GM19397 (cell line): ENCODE measurements around the gene RIMBP2.
"Not testable (repeated sequence)": the region's sequence is repeated elsewhere in the genome, so short reads cannot be mapped to it uniquely, and the experiment has no call there.

ENCODE experiments used
- ATAC-seq: cut with Tn5 transposase; IDR thresholded peaks from one replicate; pipeline ENCODE4 v1.9.1; 2021; ENCODE audit warnings: mild to moderate bottlenecking, moderate library complexity; ENCODE audit not compliant: unreplicated experiment

Gene RIMBP2

DNA sequence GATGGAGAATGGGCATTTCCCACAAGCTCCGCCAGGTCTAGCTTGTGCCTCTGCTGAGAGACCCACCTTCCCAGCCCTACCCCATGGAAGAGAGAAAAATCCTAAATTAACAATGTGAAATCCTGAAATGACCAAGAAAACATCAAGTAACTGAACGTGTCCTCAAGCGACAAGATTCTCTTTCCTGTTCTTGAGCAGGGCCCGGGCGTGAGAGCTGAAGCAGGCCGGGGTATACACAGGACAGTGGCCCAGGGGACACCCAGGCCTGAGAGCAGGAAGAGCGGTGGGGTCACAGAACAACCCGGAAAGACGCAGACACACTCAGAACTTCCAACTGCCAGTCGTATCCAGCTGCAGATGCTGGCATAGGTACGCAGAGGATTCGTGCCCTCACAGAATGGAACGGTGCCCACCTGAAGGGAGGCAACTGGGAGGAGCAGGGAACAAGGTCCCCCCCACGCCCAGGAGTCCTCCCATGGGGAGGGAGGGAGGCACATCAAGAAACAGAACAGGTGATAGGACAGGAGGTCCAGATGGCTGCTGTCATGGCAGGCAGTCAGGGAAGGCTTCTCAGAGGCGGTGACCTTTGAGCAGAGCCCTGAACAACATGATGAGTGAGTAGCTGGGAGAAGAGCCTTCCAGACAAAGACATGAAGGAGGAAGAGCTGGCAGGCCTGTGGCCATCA, 9.1 kb downstream of the RIMBP2 start:
- no peak for ATAC-seq

DNA sequence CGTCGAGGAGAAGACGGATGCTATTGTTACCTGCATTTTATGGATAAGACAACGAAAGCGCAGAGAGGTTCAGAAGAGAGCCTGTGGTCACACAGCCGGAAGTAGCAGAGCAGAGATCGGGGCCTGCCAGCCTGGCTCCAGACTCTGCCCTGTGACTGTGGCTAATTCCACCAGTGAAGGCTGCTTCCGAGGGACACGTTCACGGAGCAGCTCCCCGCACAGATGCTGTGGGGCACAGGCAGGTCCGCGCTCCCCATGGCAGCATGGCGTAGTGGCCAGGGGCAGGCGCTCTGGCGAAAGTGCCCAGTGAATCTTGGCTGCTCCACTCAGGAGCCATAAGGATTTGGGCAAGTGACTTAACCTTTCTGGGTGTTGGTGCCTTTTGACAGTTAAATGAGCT, 9.8 kb downstream of the RIMBP2 start:
- no peak for ATAC-seq

DNA sequence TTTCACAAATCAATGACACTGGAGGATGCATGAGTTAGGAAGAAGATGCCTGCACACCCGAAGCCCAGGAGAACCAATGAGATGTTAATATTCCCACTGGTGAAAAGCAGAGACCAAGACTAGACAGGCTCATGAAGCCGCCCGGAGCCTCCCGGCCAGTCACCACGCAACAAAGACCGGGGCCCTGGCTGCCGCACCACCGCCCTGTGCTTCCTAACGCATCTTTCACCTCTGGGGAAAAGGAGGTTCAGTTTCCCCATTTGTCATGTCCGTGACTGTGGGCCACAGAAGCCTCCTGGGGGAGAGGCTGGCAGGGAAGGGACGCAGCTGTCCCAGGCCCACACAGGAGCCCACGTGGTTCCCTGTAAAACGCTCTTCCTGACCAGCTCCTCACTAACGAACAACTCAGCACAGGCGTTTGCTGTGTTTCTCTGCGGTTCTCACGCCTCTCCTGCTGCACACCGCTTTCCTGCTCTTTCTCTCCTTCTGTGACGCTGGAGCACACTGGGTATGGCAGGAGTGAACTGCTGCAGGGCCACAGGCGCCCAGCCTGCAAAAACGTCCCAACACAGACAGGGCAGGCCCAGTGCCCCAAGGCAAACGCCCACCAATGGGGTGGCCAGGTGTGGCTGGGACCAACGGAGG, 10.8 kb downstream of the RIMBP2 start:
- no peak for ATAC-seq

DNA sequence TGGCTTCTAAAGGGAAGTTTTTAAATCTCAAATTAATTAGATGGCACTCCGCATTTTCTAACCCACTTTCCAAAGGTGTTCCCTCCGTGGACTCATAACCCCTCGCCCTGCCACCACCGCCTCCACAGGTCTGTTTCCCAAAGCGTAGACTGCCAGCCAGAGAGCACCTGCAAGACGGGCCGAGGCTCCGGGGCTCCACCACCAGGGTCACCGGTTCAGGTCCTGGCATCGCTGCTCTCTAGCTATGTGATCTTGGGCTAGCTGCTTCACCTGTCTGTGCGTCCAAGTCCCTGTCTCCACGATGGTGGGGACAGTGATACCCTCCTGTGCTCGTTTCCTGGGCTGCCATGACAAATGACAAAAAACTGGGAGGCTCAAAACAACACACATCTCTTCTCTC, 11.5 kb downstream of the RIMBP2 start:
- no peak for ATAC-seq

DNA sequence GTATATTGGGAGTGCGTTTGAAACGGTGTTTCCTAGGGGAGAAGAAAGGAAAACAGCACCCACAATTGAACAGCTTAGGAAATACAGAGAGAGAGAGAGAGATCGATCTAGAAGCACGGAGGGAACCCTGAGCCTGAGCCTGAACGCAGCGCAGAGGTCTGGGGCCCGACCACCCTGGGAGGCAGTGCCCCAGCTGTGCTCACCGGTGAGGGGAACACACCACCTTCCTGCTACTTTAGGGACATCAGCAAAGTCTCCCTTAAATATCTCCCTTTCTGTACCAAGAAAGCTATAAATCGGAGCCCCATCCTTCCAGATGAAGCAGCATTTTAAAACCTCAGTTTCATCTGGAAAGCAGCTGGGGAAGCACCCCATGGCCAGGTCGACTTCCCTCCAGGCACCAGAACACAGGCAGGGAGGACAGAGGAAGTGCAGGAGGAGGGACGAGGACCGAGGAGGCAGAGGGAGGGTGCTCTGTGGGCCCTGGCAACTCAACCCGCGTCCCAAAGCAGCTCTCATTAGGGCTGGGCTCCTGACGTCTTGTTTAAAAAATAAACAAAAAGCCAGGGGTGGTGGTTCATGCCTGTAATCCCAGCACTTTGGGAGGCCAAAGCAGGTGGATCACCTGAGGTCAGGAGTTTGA, 12.2 kb downstream of the RIMBP2 start:
- no peak for ATAC-seq

DNA sequence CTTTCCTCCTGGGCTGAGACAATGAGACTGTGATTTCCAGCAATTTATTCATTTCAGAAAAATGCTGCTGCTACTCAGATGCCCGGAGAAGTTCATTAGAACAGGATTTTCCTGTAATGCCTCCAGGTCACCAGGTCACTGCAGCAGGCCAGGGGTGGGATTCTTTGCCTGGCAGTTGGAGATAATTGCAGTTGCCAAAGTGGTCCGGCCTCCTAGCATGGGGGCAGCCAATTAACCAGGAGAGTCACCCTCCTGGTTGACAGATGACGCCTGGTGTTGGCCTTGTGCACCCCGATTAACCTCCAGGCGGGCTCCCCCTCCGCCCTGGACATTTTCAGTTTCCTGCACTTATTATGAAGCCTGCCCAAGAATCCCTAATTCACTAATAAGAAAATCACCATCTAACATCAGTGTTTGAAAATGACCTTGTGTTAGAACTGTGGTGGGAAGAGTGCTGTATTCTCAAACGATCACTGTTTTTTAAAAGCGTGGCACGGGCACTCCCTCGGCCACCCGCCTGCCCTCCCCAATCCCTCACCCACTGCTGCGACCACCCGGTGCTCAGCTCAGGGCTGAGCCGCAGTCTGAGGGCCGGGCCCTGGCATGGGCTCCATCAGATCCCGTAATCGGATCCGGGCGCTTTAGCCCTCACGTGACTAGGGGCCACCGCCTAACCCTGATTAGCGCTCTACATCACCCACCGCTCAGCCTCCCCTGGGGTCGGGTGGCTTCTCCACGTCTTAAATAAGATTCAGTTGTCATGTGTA, 12.9 kb downstream of the RIMBP2 start:
- ATAC-seq, result no peak

DNA sequence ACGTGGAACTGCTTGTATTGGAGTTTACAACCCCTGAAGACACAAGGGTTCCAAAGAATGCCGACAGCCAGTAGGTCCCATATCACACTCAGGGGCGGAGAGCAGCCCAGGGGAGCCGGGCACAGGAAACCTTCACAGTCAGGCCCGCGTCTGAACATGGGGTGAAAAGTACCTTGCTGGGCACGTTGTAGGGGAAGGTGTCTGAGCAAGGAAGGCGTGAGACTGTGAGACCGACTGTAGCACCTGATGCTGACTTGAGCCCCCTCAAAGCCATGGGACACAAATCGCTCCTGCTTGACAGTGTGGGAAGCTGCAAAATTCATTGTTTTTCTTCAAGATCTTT, 14.7 kb downstream of the RIMBP2 start:
- ATAC-seq, result no peak

DNA sequence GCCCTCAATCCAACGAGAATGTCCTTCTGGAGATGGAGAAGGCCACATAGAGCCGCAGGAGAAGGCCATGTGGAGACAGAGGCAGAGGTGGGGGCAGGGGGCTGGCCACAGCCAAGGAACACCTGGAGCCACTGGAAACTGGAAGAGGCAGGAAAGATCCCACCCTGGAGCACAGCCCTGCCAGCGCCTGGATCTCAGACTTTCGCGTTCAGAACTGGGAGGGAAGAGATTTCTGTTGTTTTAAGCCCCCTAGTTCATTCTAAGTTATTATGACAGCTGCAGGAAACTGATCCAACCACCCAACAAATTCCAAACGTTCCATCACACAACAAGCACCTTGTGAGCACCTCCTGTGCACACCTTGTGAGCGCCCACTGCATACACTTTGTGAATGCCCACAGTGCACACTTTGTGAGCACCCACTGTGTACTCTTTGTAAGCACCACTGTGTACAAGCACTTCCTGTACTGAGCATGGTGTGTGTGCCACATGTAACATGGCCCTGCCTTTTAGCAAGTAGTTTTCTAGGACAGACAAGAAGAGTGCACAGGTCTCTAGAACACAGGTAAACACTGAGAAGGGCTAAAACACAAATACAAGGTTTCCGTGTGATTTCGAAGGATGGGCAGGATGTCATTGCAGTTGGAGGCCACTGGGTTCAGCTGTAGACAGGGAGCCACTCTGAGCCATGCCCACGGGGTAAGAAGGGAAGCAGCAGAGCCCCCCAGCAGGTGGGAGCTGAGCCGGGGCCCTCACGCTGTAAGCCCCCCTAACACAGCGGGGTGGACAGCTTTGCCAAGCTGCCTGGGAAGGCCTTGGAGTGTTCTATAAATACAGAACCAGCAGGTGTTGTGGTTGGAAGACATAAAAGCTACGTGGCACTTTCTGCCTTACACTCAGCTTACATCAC, 15.4 kb downstream of the RIMBP2 start:
- no peak for ATAC-seq

DNA sequence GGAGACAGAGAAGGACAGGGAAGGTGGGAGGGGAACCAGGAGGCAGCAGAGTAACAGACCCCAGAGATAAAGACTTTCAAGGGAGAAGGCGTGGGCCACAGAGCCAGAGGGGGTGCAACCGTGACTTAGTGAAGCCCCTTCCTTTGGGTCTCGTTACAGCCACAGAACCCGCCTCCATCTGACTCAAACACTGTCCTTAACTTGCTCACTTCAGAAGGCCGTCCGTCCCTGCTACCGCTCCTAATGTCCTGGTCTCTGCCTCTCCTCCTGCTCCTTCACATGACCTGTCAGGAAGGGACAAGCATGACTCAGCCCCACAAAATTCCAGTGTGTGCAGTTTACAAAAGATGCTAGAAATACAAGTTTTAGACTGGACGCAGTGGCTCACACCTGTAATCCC, 18.0 kb downstream of the RIMBP2 start:
- ATAC-seq, result no peak

DNA sequence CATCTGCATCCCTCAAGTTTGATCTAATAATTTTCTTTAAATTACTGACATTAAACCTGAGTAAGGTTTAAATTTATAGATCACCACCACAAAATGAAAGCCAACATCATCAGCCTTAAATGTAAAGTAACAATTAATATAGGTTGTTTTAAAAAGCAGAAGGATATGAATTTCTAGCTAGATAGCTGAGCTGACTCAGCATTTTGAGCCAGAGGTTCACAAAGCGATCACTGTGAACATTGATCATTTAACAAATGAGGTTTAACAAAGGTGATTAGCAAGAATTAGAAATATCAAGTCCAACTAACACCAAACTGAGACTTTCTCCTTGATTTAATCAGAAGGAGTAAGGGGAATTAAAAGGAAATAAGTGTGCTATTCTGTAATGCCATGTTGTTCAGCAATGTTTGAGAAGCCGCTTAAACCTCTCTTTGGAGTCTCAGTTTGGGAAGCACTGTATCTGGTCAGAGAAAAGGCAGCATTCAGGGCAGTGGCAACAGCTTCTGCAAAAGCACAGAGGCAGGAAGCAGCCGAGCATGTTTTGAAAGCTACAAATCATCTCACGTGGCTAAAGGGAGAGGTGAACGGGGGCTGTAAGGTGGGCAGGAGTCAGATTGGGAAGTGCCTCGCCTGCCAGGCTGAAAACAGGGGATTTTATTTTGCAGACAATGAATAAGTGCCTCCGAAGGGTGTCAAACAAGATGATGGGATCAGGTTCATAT, 19.6 kb downstream of the RIMBP2 start:
- no peak for ATAC-seq

DNA sequence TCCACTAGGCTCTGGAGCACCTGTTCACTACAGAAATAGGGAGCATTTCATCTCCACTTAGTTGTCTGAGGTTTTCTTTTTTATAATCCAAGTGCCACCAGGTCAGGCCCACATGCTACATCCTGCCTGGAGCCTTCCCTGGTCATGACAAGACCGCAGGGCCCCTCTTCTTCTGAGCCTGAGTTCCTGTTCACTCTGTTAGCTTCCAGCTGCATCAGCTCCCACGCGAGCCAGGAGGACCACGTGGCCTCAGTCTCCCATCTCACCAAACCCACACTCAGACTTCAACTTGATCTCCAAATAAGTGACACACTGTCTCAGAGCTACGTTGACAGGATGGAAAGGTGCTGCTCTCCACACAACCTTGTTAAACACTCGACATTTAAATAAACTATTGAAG, 21.0 kb downstream of the RIMBP2 start:
- no peak for ATAC-seq

DNA sequence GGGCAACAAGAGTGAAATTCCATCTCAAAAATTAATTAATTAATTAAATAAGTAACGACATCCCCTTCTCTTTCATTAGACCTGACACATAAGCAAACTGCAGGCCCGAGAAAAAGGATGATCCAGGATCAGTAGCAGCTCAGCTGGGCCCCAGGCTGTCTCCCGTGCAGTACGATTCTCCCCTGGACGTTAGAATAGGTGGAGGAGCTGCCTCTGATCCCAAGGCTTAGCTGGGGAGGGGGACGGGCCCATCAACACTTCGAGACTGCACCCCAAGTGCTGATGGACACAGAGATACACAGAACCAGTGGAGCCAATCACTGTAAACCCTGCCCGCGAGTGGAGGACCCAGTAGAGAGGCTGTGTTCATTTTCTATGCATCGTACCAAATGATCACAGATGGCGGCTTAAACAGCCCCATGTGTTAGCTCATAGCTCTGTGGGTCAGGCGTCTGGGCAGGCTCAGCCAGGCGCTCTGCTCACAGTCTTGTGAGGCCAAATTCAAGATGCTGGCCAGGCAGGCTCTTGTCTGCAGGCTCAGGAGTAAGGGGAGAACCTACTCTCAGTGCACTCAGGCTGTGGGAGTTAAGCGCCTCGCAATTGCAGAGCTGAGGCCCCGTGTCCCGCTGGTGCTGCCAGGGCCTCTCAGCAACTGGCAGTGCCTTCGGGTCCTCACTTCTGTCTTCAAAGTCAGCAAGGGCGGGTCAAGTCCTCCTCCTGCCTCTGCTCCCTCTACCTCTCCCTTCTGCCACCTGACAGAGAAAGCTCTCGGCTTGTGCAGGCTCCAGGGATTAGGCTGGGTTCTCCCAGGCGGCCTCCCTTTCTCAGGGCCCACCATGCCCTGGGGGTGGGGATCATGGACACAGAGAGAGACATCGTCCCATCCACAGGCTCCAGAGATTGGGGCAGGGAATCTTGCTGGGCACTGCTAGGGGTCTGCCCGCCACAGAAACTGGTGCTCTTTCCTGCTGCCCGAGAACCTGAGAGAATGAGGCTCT, 26.4 kb downstream of the RIMBP2 start:
- no peak for ATAC-seq

DNA sequence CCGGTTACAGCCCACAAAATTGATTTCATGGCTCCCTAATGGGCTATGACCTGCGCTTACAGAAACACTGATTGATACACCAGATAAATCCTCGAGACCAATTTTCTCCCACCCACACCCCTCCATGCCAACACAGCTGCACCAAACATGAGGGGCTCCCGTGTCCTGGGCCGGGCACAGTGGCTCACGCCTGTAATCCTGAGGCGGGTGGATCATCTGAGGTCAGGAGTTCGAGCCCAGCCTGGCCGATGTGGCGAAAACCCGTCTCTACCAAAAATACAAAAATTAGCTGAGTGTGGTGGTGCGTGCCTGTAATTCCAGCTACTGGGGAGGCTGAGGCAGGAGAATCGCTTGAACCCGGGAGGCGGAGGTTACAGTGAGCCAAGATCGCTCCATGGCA, 27.1 kb downstream of the RIMBP2 start:
- ATAC-seq, result not testable (repeated sequence)

DNA sequence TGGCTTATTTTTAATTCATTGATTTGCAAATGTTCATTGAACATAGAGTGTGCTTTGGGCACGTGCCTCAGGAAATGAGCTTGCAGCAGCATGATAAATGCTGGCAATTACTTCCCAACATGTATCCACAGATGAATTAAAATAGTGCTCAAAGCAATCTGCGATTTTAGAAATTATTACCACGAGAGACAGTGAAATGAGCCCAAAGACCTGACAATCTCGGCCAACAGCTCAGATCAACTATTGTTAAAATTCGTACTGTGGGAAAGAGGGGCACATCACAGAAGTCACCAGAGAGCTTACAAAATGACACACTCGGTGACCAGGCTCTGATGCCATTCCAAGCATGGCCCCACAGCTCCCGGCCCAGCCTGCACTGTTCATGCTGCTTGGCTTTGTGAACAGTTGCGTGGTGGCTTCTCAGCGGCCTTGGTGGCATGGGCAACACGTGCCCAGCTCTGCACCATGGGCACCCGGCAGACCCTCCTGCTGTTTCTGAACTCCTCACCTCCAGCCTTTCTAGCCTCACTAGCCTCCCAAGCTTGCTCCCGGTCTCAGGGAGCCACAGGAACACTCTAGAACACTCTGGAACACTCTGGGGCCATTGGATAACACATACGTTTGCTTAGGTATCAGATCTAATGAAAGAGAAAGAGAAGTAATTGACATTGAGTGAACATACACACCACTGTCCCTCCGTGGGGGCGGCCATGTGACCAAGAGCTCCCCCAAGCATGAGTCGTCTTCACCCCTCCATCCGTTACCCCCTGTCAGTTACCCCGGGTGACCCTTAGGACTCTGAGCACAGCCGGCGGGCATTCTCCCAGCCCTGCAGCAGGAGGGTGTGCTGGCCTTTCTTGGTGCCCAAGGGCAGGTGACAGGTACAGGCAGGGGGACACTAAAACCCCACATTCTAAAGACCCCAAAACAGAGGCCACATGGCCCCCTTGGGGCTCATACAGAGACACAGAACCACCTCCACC, 28.0 kb downstream of the RIMBP2 start:
- no peak for ATAC-seq

DNA sequence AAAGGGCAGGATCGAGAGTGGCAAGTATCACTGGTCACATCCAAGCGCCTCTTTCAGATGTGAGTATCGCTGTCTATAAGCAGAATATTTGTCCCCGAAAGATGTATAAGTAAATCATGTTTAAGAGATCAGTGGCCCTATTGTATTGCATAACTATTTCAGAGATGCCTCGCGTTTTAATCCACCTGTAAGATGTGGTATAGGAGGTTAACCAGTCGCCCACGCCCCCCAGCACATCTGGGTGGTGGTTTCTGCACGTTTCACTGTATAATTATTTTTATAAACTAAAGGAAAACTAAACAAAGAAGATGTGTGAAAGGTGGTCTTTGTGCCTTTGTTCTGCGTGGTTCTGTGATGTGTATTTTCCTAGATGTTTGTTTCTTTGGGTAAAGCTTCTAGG, 28.9 kb downstream of the RIMBP2 start:
- no peak for ATAC-seq

DNA sequence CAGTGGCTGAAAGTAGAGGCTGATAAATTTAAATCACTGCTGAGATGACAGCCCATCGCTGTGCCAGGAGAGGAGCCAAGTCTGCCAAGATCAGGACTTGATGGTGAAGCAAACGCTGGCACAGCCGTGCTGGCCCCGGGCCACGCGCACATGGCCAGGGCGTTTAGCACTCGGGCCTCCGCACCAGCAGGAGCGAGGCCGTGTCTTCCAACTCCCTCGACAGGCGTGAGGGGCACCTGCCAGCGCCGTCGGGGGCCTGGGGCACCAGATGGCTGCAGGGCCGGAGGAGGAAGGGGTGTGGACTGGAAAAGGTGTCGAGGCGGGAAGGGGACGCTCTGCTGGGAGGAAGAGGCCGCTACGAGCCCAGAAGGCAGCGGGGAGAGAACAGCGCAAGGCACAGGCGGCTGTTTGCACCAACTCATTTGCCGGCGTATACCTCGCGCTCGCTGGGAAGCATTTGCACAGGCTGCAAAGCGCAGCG, 29.5 kb downstream of the RIMBP2 start:
- no peak for ATAC-seq

DNA sequence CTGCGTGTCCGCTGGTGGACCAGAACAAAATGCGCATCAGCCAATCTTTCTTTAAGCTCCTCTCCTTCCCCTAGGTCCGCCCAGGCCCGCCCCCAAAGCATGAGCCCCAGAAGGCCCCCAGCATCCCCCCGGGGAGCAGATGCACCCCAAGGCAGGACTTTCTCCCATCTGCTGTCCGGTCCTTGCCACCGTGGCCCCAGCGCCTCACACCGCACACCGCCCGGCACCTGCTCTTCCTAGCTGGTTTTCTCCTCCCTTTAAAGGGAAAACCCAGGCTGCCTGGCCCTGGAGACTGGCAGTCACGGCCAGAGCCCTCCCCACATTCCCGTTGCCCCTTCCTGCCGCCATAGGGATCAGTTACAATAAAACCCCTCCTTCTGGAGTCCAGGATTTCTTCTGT, 30.2 kb downstream of the RIMBP2 start:
- ATAC-seq, result no peak
